ENCODE data around the gene ABL2.
"Not testable (repeated sequence)": the region's sequence is repeated elsewhere in the genome, so short reads cannot be mapped to it uniquely, and the experiment has no call there.

The ABL2 gene

GRCh38 chr1:179217943-179218507 is 11.5 kb downstream of the ABL2 start:
- DNase-seq (ENCODE audit: low read depth in 4 of 4, low spot score in 1 of 4): no peak

DNA sequence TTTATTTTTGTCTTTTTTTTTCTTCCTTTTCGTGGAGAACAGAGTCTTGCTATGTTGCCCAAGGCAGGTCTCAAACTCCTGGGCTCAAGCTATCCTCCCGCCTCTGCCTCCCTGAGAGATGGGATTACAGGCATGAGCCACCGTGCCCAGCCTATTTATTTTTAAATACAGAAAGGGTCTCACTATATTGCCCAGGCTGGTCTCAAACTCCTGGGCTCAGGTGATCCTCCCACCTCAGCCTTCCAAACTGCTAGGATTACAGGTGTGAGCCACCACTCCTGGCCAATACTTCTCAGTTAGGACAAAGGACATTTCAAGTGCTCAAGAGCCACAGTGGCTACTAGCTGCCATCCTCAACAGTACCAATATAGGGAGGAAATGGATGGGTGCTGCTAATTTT is 16.2 kb downstream of the ABL2 start:
- DNase-seq (ENCODE audit: low read depth in 4 of 4, low spot score in 1 of 4): not testable (repeated sequence)

DNA sequence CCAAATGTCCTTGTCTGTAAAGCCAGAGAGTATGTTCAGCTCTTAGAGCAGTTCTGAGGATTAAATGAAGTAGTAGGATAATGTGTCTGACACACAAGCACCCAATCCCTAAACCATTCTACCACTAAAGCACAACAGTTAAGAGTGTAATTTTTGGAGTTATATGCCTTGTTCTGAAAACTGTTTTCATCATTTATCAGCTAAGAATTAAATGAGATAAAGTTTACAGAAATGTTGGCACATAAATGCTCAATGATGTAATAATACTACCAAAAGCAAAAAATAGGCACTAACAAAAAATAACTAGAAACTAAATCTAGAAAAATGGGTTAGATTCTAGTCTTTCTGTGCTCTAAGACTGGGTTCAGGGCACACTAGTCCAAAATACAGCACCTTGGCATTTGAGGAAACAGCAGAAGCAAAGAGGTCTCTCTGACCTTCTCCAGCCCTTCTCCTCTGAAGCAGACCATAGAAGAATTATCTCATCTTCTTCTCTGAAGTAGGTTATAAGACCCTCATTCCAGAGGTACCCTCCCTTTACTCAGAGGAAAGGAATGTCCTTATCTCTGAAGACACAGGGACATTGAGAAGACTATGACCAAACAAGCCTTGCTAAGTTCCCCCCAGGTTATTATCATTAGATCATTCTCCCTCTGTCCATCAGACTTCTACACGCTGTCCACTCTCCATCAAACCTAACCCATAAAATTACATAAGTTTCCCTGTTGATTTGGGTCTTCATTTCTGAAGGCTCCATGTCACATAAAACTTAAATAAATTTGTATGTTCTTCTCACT is 20.6 kb downstream of the ABL2 start:
- no peak for DNase-seq (ENCODE audit: low read depth in 4 of 4, low spot score in 1 of 4)

- no peak for DNase-seq (ENCODE audit: low read depth in 4 of 4, low spot score in 1 of 4)
Observed at GRCh38 chr1:179206812-179207211, 22.7 kb downstream of the ABL2 start.

DNA sequence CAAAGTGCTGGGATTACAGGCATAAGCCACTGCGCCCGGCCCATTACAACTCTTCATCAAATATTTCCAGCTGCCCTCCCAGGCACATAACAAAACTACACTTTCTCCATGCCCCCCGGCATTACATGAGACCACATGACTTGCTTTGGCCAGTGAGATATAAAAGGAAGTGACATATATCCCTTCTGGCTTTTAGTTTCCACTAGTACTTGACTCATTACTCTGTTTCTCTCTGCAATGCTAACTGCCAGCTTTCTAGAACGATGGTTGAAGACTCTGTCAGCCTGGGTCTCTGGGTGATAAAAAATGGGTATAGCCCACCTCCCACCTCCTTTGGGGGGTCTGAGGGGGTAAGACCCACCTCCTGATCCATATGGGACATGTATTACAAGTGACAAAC is 24.2 kb downstream of the ABL2 start:
- DNase-seq (ENCODE audit: low read depth in 4 of 4, low spot score in 1 of 4): no peak

DNA sequence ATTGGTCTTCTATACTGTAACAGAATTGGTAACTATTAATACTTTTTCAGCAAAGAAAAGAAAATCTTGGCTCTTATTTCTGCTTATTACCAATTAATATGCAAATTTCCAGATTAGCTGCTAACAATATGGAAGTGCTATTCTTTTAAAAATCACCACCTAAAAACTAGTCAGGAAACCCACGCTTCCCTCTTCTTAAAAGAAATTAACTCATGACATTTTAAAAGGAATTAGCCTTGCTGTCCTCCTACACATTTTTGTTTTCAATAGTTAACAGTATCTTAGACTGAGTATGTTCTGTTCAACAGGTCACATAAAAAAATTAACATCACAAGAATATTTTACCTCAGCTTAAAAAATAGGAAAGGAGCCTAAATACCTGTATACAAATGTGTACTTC is 27.3 kb downstream of the ABL2 start:
- no peak for DNase-seq (ENCODE audit: low read depth in 4 of 4, low spot score in 1 of 4)

GRCh38 chr1:179200586-179200985 is 28.9 kb downstream of the ABL2 start:
- no peak for DNase-seq (ENCODE audit: low read depth in 4 of 4, low spot score in 1 of 4)

DNA sequence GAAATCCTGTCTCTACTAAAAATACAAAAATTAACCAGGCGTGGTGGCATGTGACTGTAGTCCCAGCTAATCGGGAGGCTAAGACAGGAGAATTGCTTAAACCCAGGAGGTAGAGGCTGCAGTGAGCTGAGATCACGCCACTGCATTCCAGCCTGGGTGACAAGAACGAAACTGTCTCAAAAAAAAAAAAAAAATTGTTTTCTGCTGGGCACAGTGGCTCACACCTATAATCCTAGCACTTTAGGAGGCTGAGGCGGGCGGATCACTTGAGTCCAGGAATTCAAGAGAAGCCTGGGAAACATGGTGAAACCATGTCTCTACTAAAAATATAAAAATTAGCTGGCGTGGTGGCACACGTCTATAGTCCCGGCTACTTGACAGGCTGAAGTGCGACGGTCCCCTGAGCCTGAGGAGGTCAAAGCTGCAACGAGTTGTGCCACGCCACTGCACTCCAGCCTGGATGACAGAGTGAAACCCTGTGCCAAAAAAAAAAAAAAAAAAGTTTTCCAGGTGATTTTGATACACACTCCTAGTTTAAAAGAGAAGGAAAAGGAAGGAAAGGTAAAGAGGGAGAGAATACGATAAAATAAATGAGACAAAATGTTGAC is 31.7 kb downstream of the ABL2 start:
- no peak for DNase-seq (ENCODE audit: low read depth in 4 of 4, low spot score in 1 of 4)

DNA sequence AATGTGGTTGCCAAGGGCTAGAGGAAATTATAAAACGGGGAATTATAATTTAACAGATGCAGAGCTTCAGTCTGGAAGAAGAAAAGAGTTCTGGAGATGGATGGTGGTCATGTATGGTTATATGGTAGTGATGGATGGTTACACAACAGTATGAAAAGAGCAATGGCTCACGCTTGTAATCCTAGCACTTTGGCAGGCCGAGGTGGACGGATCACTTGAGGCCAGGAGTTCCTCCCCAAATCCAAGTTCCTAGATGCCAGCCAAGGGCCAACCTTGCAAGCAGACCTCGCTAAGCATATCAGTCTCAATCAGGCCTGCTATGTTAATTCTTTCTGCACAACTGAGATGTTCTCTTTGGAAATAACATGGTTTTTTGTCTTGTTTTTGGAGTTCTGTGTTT is 33.6 kb downstream of the ABL2 start:
- DNase-seq (ENCODE audit: low read depth in 4 of 4, low spot score in 1 of 4): not testable (repeated sequence)

GRCh38 chr1:179195376-179195775 is 34.1 kb downstream of the ABL2 start:
- DNase-seq (ENCODE audit: low read depth in 4 of 4, low spot score in 1 of 4): no peak

DNA sequence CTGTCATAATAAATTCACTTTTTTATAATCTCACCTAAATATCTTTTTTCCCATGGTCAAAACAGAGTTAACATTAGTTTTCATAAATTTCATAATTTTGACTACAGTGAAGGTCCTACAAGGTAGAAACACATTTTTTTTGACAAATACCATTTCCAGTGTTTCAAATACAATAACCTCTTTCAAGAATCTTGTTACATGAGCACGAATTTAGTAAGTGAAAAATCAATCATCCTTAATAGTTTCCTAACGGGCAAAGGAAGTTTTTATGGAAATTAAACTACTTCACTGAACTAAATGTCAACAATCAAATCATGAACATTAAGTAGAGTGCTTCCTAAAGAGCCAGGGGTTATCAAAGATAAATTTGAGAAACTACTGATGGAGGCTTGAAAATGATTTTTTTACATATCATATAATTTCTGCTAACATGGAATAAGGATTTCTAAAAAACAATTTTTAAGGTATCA is 35.4 kb downstream of the ABL2 start:
- no peak for DNase-seq (ENCODE audit: low read depth in 4 of 4, low spot score in 1 of 4)

DNA sequence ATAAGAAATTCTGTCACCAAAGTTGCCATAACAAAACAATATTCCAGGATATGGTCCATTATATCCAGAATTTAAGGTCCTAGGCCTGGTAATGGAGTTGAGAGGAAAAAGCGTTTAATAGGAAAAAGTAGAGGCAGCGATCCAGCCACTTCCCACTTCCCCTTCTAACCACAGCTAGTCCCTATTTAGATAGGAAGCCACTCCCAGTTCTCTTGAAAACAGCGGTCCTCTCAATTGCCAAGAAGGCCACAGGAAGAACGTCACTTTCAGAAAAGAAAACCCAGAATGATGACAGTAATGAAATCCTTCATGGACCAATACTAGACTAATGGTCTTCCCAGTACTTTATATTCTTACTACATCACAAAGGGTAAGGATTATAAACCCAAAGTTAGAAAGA is 38.6 kb downstream of the ABL2 start:
- no peak for DNase-seq (ENCODE audit: low read depth in 4 of 4, low spot score in 1 of 4)

- DNase-seq (ENCODE audit: low read depth in 4 of 4, low spot score in 1 of 4): no peak
Observed at GRCh38 chr1:179187735-179188471, 41.6 kb downstream of the ABL2 start.

- no peak for DNase-seq (ENCODE audit: low read depth in 4 of 4, low spot score in 1 of 4)
Observed at GRCh38 chr1:179187043-179187442, 42.4 kb downstream of the ABL2 start.

- no peak for DNase-seq (ENCODE audit: low read depth in 4 of 4, low spot score in 1 of 4)
Observed at GRCh38 chr1:179184403-179184802, 45.1 kb downstream of the ABL2 start.

DNA sequence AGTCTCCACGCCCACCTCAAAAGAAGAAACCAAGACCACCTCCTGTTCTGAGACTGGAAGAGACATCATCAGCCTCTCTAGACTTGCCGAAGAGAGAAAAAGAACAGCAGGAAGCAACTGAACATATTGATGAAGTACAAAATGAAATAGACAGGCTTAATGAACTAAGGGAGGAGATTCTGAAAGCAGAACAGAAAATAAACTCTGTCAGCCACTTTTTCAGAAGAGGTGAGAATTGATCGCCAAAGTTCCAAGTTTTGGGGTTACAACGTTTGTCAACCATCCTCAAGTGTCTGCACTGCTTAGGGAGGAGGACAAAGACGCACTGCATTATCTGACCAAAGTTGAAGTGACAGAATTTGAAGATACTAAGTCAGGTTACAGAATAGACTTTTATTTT is 45.6 kb downstream of the ABL2 start:
- no peak for DNase-seq (ENCODE audit: low read depth in 4 of 4, low spot score in 1 of 4)

- no peak for DNase-seq (ENCODE audit: low read depth in 4 of 4, low spot score in 1 of 4)
Observed at GRCh38 chr1:179178950-179179349, 50.5 kb downstream of the ABL2 start.

DNA sequence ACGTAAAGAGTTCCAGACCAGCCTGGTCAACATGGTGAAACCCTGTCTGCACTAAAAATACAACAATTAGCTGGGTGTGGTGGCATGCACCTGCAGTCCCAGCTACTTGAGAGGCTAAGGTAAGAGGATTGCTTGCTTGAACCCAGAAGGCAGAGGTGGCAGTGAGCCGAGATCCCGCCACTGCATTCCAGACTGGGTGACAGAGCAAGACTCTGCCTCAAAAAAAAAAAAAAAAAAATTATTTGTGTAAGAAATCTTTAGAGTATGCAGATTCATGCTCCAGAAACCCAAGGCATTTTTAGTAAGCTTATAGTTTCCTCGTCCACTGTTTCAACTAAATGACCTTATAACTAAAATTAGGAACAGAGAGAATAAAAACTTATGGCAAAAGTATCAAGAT is 51.3 kb downstream of the ABL2 start:
- no peak for DNase-seq (ENCODE audit: low read depth in 4 of 4, low spot score in 1 of 4)

DNA sequence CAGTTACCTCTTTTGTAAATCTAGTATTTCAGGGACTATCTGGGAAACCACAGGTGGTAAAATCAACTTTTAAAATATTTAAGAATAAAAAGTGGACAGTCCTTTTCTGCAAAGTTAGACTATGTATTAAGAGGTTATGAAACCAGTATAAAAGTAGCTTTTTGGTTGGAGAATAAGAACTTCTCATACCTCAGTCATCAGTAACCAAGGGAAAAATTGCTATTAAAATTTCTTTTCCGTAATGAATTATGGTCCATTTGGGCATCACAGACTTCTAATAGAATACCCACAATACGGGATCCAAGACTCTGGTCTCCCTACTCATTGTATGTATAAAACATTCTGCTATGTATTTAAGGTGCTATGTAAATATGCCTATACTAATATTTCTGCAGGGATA is 51.9 kb downstream of the ABL2 start:
- DNase-seq (ENCODE audit: low read depth in 4 of 4, low spot score in 1 of 4): no peak

GRCh38 chr1:179177182-179177581 is 52.3 kb downstream of the ABL2 start:
- no peak for DNase-seq (ENCODE audit: low read depth in 4 of 4, low spot score in 1 of 4)

DNA sequence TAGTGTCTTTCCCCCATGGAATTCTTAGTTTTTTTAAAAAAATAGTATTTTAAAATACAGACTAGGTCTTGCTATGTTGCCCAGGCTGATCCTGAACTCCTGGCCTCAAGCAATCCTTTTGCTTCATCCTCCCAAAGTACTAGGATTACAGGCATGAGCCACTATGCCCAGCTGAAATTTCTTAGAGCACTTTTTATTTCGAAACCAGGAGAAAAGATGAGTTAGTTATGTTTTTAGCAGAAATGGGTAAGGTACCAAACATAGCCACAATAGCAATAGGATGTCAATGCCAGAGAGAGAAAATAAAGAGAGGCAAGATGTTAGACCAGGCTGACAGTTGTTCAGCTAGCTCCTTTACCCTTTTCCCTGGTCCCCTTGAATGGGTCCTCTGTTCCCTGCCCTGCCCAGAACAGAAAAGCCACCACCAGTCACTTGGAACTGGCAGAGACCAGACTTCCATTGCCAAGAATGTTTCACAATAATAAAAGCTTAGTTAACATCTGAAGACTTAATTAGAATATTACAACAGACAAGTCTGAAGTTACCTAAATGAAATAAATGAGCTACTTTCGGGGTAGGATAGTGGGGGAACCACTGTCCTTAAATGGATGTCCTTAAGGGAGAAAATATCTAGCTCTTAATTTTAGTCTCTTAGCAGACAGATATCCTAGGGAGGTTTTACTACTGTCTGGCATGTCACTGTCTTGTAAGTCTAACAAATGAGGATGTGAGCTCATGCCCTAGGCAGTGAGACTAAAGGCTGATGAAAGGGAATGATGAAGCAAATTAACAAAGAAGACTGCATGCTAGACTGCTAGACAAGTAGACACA is 54.3 kb downstream of the ABL2 start:
- no peak for DNase-seq (ENCODE audit: low read depth in 4 of 4, low spot score in 1 of 4)

Measured in stimulated activated CD4-positive, alpha-beta T cell treated with anti-CD3 and anti-CD28 coated beads, Interleukin-1b, Interleukin-23, amount 100 ng/mL, for 24 hours (primary cell).